Neuronal stem cell (in vitro differentiated cells): ENCODE data around the gene ARHGEF17.
A peak's percentile ranks its signal among the peaks of the same experiment; 100 is the strongest.

Experiments used
- DNase-seq: peaks from one replicate; pipeline ENCODE4 v3.0.0-alpha.2; 2013; ENCODE audit warnings: low spot score
- H2AFZ ChIP-seq: one replicate; pipeline ENCODE4 v1.6.1; 2013; ENCODE audit warnings: mild to moderate bottlenecking, low read length, inconsistent platforms
- H2AK5ac ChIP-seq: 2 replicates; pipeline ENCODE4 v1.6.1; 2013; ENCODE audit warnings: low read depth, mild to moderate bottlenecking, inconsistent platforms, low read length, moderate library complexity, mixed read lengths
- H2BK120ac ChIP-seq: 2 replicates; pipeline ENCODE4 v1.6.1; 2013; ENCODE audit warnings: low read depth, mild to moderate bottlenecking, inconsistent platforms, low read length, moderate library complexity, mixed read lengths
- H2BK12ac ChIP-seq: one replicate; pipeline ENCODE4 v1.6.1; 2013; ENCODE audit warnings: low read length, inconsistent platforms
- H2BK15ac ChIP-seq: 2 replicates; pipeline ENCODE4 v1.6.1; 2013; ENCODE audit warnings: mild to moderate bottlenecking, low read length, inconsistent platforms, mixed read lengths
- H2BK5ac ChIP-seq: one replicate; pipeline ENCODE4 v1.6.1; 2013; ENCODE audit warnings: inconsistent platforms, mild to moderate bottlenecking, low read length, moderate library complexity
- H3K14ac ChIP-seq: one replicate; pipeline ENCODE4 v1.6.1; 2013; ENCODE audit warnings: low read length, inconsistent platforms
- H3K18ac ChIP-seq: 2 replicates; pipeline ENCODE4 v1.6.1; 2013; ENCODE audit warnings: low read length, inconsistent platforms
- H3K23ac ChIP-seq: 2 replicates; pipeline ENCODE4 v1.6.1; 2013; ENCODE audit warnings: low read depth, mild to moderate bottlenecking, mixed read lengths, low read length, inconsistent platforms; ENCODE audit not compliant: poor library complexity
- H3K27ac ChIP-seq: replicated peaks from 3 replicates; pipeline ENCODE4 v1.5.1; 2013; ENCODE audit warnings: low read length, inconsistent platforms
- H3K27me3 ChIP-seq, 3 experiments: 2 replicates each; pipeline ENCODE4 v1.6.1; 2013; ENCODE audit warnings: low read length in 3 of 3, mild to moderate bottlenecking in 2 of 3, inconsistent platforms in 1 of 3, low read depth in 1 of 3, mixed read lengths in 1 of 3, moderate library complexity in 1 of 3; ENCODE audit not compliant: control insufficient read depth in 3 of 3, insufficient read depth in 3 of 3
- H3K36me3 ChIP-seq, 2 donors: replicated peaks in 1 of 2; 2 replicates each; pipeline ENCODE4 v1.6.1; 2013; ENCODE audit warnings: low read length in 2 of 2; ENCODE audit not compliant: control insufficient read depth in 2 of 2, insufficient read depth in 2 of 2
- H3K4ac ChIP-seq: 2 replicates; pipeline ENCODE4 v1.6.1; 2013; ENCODE audit warnings: inconsistent platforms, mild to moderate bottlenecking, low read length, moderate library complexity
- H3K4me1 ChIP-seq, 2 donors: 1 replicate in 1 of 2; 2 replicates in 1 of 2; pipeline ENCODE4 v1.6.1; 2013; ENCODE audit warnings: low read length in 2 of 2, low read depth in 1 of 2; ENCODE audit not compliant: control insufficient read depth in 2 of 2, insufficient read depth in 1 of 2
- H3K4me2 ChIP-seq: one replicate; pipeline ENCODE4 v1.6.1; 2013; ENCODE audit warnings: mild to moderate bottlenecking, low read length, inconsistent platforms; ENCODE audit not compliant: insufficient read depth, poor library complexity, severe bottlenecking
- H3K4me3 ChIP-seq, 2 donors: 2 replicates each; pipeline ENCODE4 v1.5.1; 2013; ENCODE audit warnings: low read length in 2 of 2, mild to moderate bottlenecking in 2 of 2, inconsistent platforms in 1 of 2, moderate library complexity in 1 of 2
- H3K79me1 ChIP-seq: one replicate; pipeline ENCODE4 v1.6.1; 2013; ENCODE audit warnings: low read depth, mild to moderate bottlenecking, inconsistent platforms, low read length, moderate library complexity
- H3K9ac ChIP-seq: one replicate; pipeline ENCODE4 v1.6.1; 2013; ENCODE audit warnings: mild to moderate bottlenecking, low read depth, low read length, inconsistent platforms; ENCODE audit not compliant: poor library complexity
- H3K9me3 ChIP-seq, 2 donors: replicated peaks in 1 of 2; 2 replicates each; pipeline versions ENCODE3 to v1.6.1; 2013; ENCODE audit warnings: low read length in 2 of 2, mild to moderate bottlenecking in 2 of 2, inconsistent platforms in 1 of 2, low read depth in 1 of 2, mixed read lengths in 1 of 2, moderate library complexity in 1 of 2; ENCODE audit not compliant: control insufficient read depth in 2 of 2, insufficient read depth in 1 of 2
- H4K8ac ChIP-seq: one replicate; pipeline ENCODE4 v1.6.1; 2013; ENCODE audit warnings: low read depth, mild to moderate bottlenecking, inconsistent platforms, low read length, moderate library complexity
- H4K91ac ChIP-seq: one replicate; pipeline ENCODE4 v1.6.1; 2013; ENCODE audit warnings: low read length, low read depth, mild to moderate bottlenecking, inconsistent platforms; ENCODE audit not compliant: poor library complexity
- WGBS, 2 donors: extraction: QIAGEN DNeasy Blood & Tissue Kit; methylation state at CpG; one replicate each; pipeline ENCODE4 v1.1.7; 2013; ENCODE audit warnings: missing lambda C conversion rate in 2 of 2, mixed read lengths in 1 of 2; ENCODE audit not compliant: insufficient read length in 2 of 2, insufficient replicate concordance in 1 of 2; ENCODE audit errors: extremely low coverage in 2 of 2; 5-methylcytosine and 5-hydroxymethylcytosine counted together

The ARHGEF17 gene

GRCh38 chr11:73281201-73281741 lies 26.8 kb upstream of the ARHGEF17 start:
- Histone ChIP-seq H3K27ac (no peak overlapping the region), H2BK15ac (peak overlapping the region; percentile 13), H2AK5ac (no peak overlapping the region), H3K4me3 (no peak overlapping the region), H3K27me3 (peaks cover 0 to 14% (median 0%) of the 10 kb centered on the region in 3 experiments), H2BK12ac (no peak overlapping the region), H3K79me1 (no peaks in the 10 kb centered on the region), H3K18ac (peak overlapping the region; percentile 55), H2BK5ac (no peak overlapping the region), H2AFZ (no peak overlapping the region), H3K36me3 (no peaks in the 10 kb centered on the region), H3K4me2 (no peak overlapping the region), H4K91ac (no peak overlapping the region), H3K23ac (no peak overlapping the region), H3K14ac (no peak overlapping the region), H3K4ac (no peak overlapping the region), H2BK120ac (no peak overlapping the region), H4K8ac (no peak overlapping the region), H3K4me1 (peaks cover 0 to 1% of the 10 kb centered on the region in 2 donors), H3K9ac (no peak overlapping the region), H3K9me3 (no peaks in the 10 kb centered on the region)
- no CpG with 5 or more reads among the region's 3 CpGs for WGBS, 2 donors
- no peak for DNase-seq

GRCh38 chr11:73281796-73282660 lies 26.0 kb upstream of the ARHGEF17 start:
- Histone ChIP-seq H3K9me3 (no peaks in the 10 kb centered on the region), H2BK5ac (no peak overlapping the region), H3K4me3 (no peak overlapping the region), H2BK12ac (no peak overlapping the region), H4K8ac (no peak overlapping the region), H2BK120ac (no peak overlapping the region), H3K27ac (no peak overlapping the region), H3K27me3 (peaks cover 0 to 14% (median 0%) of the 10 kb centered on the region in 3 experiments), H3K23ac (no peak overlapping the region), H3K4me1 (peaks cover 0 to 5% of the 10 kb centered on the region in 2 donors), H3K14ac (no peak overlapping the region), H3K9ac (no peak overlapping the region), H2BK15ac (no peak overlapping the region), H3K36me3 (no peaks in the 10 kb centered on the region), H3K79me1 (no peaks in the 10 kb centered on the region), H2AK5ac (no peak overlapping the region), H3K4me2 (no peak overlapping the region), H4K91ac (no peak overlapping the region), H3K18ac (no peak overlapping the region), H2AFZ (no peak overlapping the region), H3K4ac (no peak overlapping the region)
- DNase-seq = no peak
- WGBS, 2 donors = no CpG with 5 or more reads among the region's 3 CpGs

GRCh38 chr11:73283276-73284000 lies 24.6 kb upstream of the ARHGEF17 start:
- peak overlapping the region; percentile 24 for H2BK15ac ChIP-seq

GRCh38 chr11:73284106-73284505 lies 24.0 kb upstream of the ARHGEF17 start:
- H3K27ac ChIP-seq = no peak overlapping the region
- H3K36me3 ChIP-seq = no peaks in the 10 kb centered on the region
- no peak overlapping the region for H3K4me3 ChIP-seq
- H3K4ac ChIP-seq = no peak overlapping the region
- no peak for DNase-seq
- H3K27me3 ChIP-seq = peaks cover 0 to 14% (median 0%) of the 10 kb centered on the region in 3 experiments
- H3K9ac ChIP-seq = no peak overlapping the region
- H3K79me1 ChIP-seq = no peaks in the 10 kb centered on the region
- H3K4me1 ChIP-seq = peaks cover 5 to 6% of the 10 kb centered on the region in 2 donors
- no peak overlapping the region for H2BK5ac ChIP-seq
- no CpG with 5 or more reads among the region's 3 CpGs for WGBS, 2 donors
- H3K9me3 ChIP-seq = no peaks in the 10 kb centered on the region
- H2AFZ ChIP-seq = no peak overlapping the region
- no peak overlapping the region for H3K4me2 ChIP-seq
- H3K18ac ChIP-seq = no peak overlapping the region
- no peak overlapping the region for H2AK5ac ChIP-seq
- H3K14ac ChIP-seq = no peak overlapping the region
- no peak overlapping the region for H4K91ac ChIP-seq
- H3K23ac ChIP-seq = no peak overlapping the region
- peak overlapping the region; percentile 6 for H2BK15ac ChIP-seq
- no peak overlapping the region for H2BK120ac ChIP-seq
- H4K8ac ChIP-seq = no peak overlapping the region
- H2BK12ac ChIP-seq = no peak overlapping the region

More at GRCh38 chr11:73283276-73284000, 24.6 kb upstream of the ARHGEF17 start:
- no peak overlapping the region for H3K27ac ChIP-seq
- H3K23ac ChIP-seq = no peak overlapping the region
- no peak overlapping the region for H2AK5ac ChIP-seq
- H4K91ac ChIP-seq = no peak overlapping the region
- H3K14ac ChIP-seq = no peak overlapping the region
- H3K4me3 ChIP-seq = no peak overlapping the region
- no peak overlapping the region for H4K8ac ChIP-seq
- no peak overlapping the region for H3K9ac ChIP-seq
- no peak overlapping the region for H3K4ac ChIP-seq
- no peaks in the 10 kb centered on the region for H3K36me3 ChIP-seq
- H3K4me2 ChIP-seq = no peak overlapping the region
- H3K79me1 ChIP-seq = no peaks in the 10 kb centered on the region
- H2BK5ac ChIP-seq = no peak overlapping the region
- peaks cover 0 to 14% (median 0%) of the 10 kb centered on the region in 3 experiments for H3K27me3 ChIP-seq
- H2BK120ac ChIP-seq = no peak overlapping the region
- no peak for DNase-seq
- no peaks in the 10 kb centered on the region for H3K9me3 ChIP-seq
- H2AFZ ChIP-seq = no peak overlapping the region
- H3K4me1 ChIP-seq = peaks cover 0 to 5% of the 10 kb centered on the region in 2 donors
- no peak overlapping the region for H2BK12ac ChIP-seq
- no CpG with 5 or more reads among the region's 10 CpGs for WGBS, 2 donors
- H3K18ac ChIP-seq = no peak overlapping the region
